GM18505 (cell line): ENCODE results near the gene TGM3.

Experiments used
- ATAC-seq: cut with Tn5 transposase; IDR thresholded peaks from one replicate; pipeline ENCODE4 v1.9.1; 2021; ENCODE audit not compliant: unreplicated experiment
- POLR2A ChIP-seq: IDR thresholded peaks from 4 replicates; pipeline ENCODE4 v1.6.1; 2011; ENCODE audit warnings: borderline replicate concordance; ENCODE audit not compliant: insufficient read depth, insufficient read length; ENCODE audit errors: extremely low read depth

TGM3 gene

DNA sequence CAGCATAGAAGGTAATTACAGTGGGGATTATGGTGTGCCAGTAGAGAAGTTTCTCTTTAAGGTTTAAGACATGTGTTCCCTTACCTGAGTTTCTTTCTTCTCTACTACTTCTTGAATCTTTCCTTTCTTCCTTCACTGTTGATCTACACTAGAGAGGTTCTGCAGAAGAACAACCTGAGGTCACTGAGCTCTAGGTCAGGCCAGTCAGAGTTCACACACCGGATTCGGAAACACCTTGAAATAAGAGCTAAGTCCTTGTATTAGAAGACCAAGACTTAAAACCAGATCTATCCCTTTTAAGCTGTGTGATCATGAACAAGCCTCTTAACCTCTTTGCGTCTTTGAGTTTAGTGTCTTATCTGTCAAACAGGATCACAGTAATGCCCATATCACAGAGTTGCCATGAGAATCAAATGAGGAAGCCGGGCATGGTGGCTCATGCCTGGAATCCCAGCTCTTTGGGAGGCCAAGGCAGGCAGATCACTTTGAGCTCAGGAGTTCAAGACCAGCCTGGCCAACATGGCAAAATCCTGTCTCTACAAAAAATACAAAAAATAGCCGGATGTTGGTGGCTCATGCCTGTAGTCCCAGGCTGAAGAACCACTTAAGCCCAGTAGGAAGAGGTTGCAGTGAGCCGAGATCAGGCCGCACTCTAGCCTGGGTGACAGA lies 22.0 kb upstream of the TGM3 start:
- no peak for ATAC-seq
- TF ChIP-seq POLR2A: no peak

DNA sequence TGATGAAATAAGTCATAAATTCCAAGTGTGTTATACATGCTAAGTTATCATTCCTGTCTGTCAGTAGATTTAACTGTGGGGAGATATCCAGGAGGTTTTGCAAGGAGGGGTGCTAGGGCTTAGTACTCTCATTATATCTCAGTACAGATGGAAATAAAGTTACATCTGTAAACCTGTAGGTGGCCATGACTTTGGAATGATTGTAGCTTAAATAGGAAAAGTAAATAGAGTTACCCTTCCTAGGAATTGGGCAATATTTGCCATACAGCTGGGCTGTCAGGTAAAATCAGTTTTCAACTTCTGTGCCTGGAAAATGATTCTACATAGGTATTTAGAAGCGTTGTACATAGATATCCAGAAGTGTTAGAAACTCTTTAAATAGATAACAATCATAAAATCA lies 19.8 kb upstream of the TGM3 start:
- no peak for ATAC-seq
- no peak for TF ChIP-seq POLR2A

DNA sequence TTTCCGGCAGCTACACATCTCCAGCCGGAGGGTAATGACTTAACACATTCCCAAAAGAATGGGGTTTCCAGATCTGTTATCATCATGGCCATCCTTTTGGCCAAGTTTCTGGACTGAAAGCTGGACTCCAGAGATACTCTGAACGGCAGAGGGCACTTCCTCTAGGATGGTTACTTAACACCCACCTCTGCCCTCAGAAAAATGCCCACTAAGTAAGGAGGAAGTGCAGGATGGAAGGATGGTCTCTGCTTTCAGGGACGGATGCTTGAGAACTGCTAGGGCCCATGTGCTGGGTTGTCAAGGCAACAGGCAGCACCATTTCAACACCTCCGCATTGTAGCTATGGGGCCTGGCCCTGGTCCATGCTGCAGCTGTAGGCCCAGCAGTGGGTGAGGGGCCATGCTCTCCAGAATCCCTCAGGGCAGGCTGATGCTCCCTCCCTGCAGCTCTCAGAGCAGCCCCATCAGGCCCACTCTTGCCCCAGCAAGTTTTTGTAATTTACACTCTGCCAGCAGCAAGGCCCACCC lies 16.5 kb upstream of the TGM3 start:
- no peak for TF ChIP-seq POLR2A

DNA sequence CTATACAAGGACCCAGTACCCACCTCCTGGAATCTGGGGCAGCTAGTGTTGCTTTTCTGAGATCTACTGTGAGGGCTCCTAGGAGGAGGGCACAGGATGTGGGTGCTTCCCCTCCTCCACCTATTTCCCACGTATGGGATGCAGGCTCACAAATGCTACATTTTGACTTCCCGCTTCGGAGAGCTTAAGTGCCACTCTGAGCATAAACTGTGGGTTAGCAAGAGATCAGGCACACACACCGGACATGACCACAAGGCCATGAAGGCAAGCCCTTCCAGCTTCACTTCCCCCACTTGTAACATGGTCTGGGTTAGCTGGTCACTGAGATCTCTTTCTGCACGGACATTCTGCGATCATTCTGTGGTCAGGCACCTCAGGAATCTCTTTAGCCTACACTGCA lies 15.7 kb upstream of the TGM3 start:
- ATAC-seq: no peak
- TF ChIP-seq POLR2A: no peak

More for the DNA sequence above, 16.5 kb upstream of the TGM3 start:
- ATAC-seq: no peak

DNA sequence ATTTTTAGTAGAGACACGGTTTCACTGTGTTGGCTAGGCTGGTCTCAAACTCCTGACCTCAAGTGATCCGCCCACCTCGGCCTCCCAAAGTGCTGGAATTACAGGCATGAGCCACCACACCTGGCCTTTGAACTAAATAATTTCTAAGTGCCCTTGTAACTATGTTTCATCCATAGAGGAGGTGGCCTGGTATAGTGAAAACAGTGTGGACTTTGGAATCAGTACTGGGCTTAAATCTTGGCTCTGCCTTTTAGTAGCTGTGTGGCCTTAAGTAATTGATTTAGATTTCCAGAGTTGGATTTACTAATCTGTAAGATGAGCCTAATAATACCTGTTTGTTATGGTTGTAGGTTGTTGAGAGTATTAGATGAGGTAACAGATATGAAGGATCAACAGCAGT lies 14.2 kb upstream of the TGM3 start:
- no peak for TF ChIP-seq POLR2A
- no peak for ATAC-seq

DNA sequence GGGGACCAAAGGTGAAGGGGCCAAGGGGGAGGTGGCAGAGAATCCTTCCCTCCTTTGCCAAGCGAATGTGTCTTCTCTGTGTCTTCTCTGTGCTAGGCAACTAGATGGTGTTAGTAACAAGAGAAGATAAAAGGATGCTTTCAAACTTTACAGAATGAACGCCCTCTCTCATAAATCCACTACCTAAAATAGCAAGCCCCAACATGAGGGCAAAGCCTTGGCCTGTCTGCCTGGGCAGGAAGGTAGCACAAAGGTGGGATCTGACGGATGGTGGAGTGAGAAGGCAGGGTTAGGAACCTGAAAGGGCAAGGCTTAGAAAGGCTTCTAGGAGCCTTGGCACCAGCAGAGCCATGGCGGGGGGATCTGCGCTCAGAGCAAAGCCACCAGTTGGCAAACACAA lies 13.6 kb upstream of the TGM3 start:
- no peak for TF ChIP-seq POLR2A
- ATAC-seq: no peak

DNA sequence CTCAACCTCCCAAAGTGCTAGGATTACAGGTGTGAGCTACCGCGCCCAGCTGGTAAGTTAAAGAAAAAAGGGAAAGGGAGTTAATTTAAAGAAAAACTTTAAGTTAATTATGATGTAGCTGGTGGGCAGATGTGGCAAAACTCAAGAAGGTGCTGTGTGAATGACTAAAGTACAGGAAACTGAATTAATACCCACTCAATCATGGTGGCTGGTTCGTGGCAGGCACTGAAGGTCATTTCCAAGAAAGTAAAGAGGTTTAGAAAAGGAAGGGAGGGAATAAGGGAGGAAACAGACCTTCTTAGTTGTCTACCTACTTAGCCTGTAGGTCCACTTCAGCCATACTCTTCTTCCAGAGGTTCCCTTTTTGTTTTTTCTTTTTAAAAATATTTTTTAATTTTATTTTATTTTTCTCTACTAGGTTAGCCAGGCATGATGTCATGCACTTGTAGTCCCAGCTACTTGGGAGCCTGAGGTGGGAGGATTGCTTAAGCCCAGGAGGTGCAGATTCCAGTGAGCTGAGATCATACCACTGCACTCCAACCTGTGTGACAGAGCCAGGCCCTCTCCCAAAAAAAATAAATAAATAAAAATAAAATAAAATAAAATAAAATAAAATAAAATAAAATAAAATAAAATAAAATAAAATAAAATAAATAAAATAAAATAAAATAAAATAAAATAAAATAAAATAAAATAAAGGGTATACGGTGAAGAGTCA lies 11.9 kb upstream of the TGM3 start:
- ATAC-seq: no peak
- TF ChIP-seq POLR2A: no peak

DNA sequence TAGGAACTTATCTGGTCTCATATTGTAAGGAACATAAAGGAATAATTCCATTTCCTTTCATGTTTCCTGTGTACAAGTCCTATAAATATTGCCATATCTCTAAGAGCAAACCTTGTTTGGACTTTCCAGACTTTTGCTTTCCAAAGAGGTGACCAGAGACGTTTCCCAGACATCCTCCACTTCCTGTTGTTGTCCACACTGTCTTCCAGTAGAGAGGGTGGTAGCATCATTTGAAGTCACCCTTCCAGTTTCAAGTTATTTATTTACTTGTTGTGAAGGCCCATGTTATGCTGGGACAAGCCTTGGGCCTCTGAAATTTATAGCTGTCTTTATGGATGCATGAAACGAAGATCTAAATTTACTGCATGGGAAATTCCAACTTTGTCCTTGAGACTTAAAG lies 10.6 kb upstream of the TGM3 start:
- TF ChIP-seq POLR2A: no peak
- no peak for ATAC-seq

DNA sequence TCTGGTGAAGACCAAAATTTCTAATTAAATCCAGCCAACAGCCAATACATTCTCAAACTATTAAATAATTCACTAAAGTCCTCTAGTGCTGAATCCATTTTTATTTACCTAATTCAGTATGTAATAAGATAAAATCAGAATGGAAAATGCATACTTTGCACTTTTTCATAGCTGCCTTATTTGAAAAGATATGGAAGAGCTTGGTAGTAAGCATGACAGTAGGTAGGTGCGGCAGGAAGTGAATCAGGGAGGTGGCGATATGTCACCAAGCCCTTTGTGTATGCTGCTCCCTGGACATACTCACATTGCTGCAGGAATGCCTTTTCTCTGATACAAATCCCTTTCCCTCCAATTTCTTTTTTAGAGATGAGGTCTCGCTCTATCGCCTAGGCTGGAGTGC lies 10.2 kb upstream of the TGM3 start:
- ATAC-seq: no peak
- no peak for TF ChIP-seq POLR2A

DNA sequence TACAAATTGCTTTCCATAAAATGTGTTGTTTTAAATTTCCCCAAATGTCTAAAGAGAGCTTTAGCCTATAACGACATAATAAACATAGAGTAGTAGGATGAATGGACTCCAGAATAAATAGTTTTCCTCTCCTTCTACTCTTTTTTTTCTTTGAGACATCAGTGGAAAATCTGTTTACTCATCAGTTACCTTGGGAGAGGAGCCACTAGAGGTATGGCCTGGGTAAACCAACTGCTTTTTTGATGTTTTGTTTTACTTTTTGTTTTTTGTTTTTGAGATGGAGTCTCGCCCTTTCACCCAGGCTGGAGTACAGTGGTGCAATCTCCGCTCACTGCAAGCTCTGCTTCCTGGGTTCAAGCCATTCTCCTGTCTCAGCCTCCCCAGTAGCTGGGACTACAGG lies 8.3 kb upstream of the TGM3 start:
- no peak for ATAC-seq
- TF ChIP-seq POLR2A: no peak

DNA sequence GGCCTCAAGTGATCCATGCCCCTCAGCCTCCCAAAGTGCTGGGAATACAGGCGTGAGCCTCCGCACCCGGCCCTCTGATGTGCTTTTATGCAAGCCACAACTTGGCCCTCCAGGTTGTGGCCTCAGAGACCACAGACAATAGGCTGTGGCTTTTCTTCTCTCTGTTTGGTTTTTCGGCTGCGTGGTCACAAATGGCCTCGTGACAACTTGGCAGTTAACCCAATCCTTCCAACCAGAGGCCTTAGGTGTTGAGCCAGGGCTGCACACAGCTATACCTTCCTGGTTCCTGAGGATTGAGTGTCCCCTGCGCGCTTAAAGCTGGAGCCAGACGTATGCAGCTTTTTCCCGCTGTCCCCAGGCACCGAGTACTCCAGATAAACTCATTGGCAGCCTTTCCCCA lies 6.3 kb upstream of the TGM3 start:
- peak; percentile 40 for ATAC-seq

DNA sequence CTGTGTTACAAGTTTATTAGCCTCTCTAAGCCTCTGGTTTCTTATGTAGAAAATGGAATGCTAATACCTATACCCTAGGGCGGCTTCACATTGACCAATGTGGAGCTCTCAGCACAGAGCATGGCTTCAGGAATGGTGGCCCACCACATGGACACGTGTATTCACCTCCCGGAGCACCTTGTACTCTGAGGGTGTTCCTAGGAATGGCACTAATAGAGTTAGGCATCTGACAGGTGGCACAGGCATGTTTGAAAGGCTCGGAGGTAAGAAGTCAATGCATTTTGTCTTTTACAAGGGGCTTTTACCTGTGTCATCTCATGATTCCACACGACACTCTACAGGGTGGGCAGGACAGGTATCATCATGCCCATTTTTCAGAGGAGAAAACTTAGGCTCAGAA lies 5.3 kb upstream of the TGM3 start:
- no peak for TF ChIP-seq POLR2A

More for the DNA sequence above, 6.3 kb upstream of the TGM3 start:
- no peak for TF ChIP-seq POLR2A

DNA sequence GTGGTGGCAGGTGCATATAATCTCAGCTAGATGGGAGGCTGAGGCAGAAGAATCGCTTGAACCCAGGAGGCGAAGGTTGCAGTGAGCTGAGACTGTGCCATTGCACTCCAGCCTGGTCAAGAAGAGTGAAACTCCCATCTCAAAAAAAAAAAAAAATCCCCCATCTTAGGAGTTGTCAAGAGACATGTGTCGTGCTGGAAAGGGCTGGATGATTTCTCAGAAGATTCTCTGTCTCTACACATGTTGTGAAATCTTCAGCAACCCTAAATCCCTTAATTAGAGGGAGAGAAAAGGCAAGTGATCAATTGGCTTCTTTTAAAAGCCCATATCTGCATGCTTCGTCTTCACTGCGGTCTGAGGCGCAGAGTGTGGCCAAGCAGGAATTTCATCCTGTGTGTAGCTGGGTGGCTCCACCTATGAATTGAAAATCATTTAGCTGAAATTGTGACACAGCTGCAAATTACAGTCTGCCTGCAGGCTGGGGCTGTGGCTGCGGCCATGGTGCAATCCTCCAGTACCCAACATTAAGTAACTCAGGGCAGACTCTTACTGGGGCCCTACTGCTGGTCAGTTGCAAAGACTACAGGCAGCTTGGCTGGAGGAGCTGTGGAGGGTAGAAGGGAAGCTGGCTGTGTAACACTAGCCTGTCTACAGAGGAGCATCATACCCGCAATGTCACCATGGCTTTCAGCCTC lies 3.2 kb upstream of the TGM3 start:
- ATAC-seq: no peak
- no peak for TF ChIP-seq POLR2A

More for the DNA sequence above, 5.3 kb upstream of the TGM3 start:
- ATAC-seq: no peak
